OCI-LY1 (cell line): ENCODE data around the gene IL4.

Experiments
- EZH2 ChIP-seq: fragments of 200-600 bp; sonication (generic), shearing (Covaris generic); IDR thresholded peaks from 2 replicates; pipeline ENCODE4 v1.8.0; 2017; ENCODE audit warnings: borderline replicate concordance, mixed run types, mild to moderate bottlenecking, antibody characterized with exemption, low read length, moderate library complexity, mixed read lengths
- TF ChIP-seq, protein P1 (sequence below): fragments of 200-600 bp; sonication (generic), shearing (Covaris generic); IDR thresholded peaks from 2 replicates; pipeline ENCODE4 v1.5.1; 2017; ENCODE audit warnings: mild to moderate bottlenecking, antibody characterized with exemption, low read length, moderate library complexity, mixed read lengths

- TF ChIP-seq EZH2 = no peak
- TF ChIP-seq, protein P1, sequence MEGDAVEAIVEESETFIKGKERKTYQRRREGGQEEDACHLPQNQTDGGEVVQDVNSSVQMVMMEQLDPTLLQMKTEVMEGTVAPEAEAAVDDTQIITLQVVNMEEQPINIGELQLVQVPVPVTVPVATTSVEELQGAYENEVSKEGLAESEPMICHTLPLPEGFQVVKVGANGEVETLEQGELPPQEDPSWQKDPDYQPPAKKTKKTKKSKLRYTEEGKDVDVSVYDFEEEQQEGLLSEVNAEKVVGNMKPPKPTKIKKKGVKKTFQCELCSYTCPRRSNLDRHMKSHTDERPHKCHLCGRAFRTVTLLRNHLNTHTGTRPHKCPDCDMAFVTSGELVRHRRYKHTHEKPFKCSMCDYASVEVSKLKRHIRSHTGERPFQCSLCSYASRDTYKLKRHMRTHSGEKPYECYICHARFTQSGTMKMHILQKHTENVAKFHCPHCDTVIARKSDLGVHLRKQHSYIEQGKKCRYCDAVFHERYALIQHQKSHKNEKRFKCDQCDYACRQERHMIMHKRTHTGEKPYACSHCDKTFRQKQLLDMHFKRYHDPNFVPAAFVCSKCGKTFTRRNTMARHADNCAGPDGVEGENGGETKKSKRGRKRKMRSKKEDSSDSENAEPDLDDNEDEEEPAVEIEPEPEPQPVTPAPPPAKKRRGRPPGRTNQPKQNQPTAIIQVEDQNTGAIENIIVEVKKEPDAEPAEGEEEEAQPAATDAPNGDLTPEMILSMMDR = no peak
Observed at GRCh38 chr5:132664696-132665209, 9.0 kb upstream of the IL4 start.
